AG08395 (cell line): ENCODE measurements around the gene CDC37.
A peak's percentile ranks its signal among the peaks of the same experiment; 100 is the strongest.
"Not testable (repeated sequence)": the region's sequence is repeated elsewhere in the genome, so short reads cannot be mapped to it uniquely, and the experiment has no call there.

ENCODE experiments used
- DNase-seq: peaks from one replicate; pipeline ENCODE4 v3.0.0; 2012; ENCODE audit warnings: mixed read lengths, low spot score

CDC37 gene

GRCh38 chr19:10419646-10420443 lies 16.5 kb upstream of the CDC37 start:
- DNase-seq: peak; percentile 27

- DNase-seq: peak; percentile 10
These were observed 15.9 kb upstream of the CDC37 start for GRCh38 chr19:10419200-10419645.

GRCh38 chr19:10418485-10419199 lies 15.3 kb upstream of the CDC37 start:
- no peak for DNase-seq

- no peak for DNase-seq
These were observed 14.8 kb upstream of the CDC37 start for GRCh38 chr19:10418235-10418484.

GRCh38 chr19:10417541-10418234 lies 14.3 kb upstream of the CDC37 start:
- no peak for DNase-seq

GRCh38 chr19:10416380-10417257 lies 13.3 kb upstream of the CDC37 start:
- DNase-seq: peak; percentile 95

GRCh38 chr19:10416083-10416379 lies 12.7 kb upstream of the CDC37 start:
- no peak for DNase-seq

- no peak for DNase-seq
These were observed 9.1 kb upstream of the CDC37 start for GRCh38 chr19:10412257-10412977.

GRCh38 chr19:10411224-10411623 lies 7.9 kb upstream of the CDC37 start:
- DNase-seq: not testable (repeated sequence)

- DNase-seq: no peak
These were observed 5.4 kb upstream of the CDC37 start for GRCh38 chr19:10408511-10409283.

GRCh38 chr19:10407096-10407495 lies 3.8 kb upstream of the CDC37 start:
- DNase-seq: no peak

- DNase-seq: no peak
These were observed 2.8 kb upstream of the CDC37 start for GRCh38 chr19:10406191-10406590.

GRCh38 chr19:10404888-10405820 lies 1.8 kb upstream of the CDC37 start:
- DNase-seq: no peak

- DNase-seq: peak; percentile 47
These were observed 802 bp downstream of the CDC37 start for GRCh38 chr19:10402441-10403038.

GRCh38 chr19:10399878-10400277 lies 3.5 kb downstream of the CDC37 start:
- DNase-seq: no peak

GRCh38 chr19:10399340-10399739 lies 4.0 kb downstream of the CDC37 start:
- not testable (repeated sequence) for DNase-seq

GRCh38 chr19:10398819-10399218 lies 4.5 kb downstream of the CDC37 start:
- no peak for DNase-seq

- no peak for DNase-seq
These were observed 7.4 kb downstream of the CDC37 start for GRCh38 chr19:10395917-10396316.

GRCh38 chr19:10395436-10395835 lies 7.9 kb downstream of the CDC37 start:
- DNase-seq: no peak
